IPS-18a (cell line): Measurements from ENCODE around the gene NFIC.
"Not testable (repeated sequence)": the region's sequence is repeated elsewhere in the genome, so short reads cannot be mapped to it uniquely, and the experiment has no call there.

Experiments
- H3K27ac ChIP-seq: one replicate; pipeline ENCODE4 v1.5.1; 2013; ENCODE audit warnings: low read length
- H3K27me3 ChIP-seq: one replicate; pipeline ENCODE4 v1.6.1; 2013; ENCODE audit warnings: mild to moderate bottlenecking, low read length; ENCODE audit not compliant: control insufficient read depth, insufficient read depth
- H3K36me3 ChIP-seq: one replicate; pipeline ENCODE4 v1.6.1; 2013; ENCODE audit warnings: low read depth, low read length; ENCODE audit not compliant: control insufficient read depth
- H3K4me1 ChIP-seq: one replicate; pipeline ENCODE4 v1.6.1; 2013; ENCODE audit warnings: low read depth, low read length; ENCODE audit not compliant: control insufficient read depth
- H3K4me3 ChIP-seq: one replicate; pipeline ENCODE4 v1.5.1; 2013; ENCODE audit warnings: low read length
- H3K9ac ChIP-seq: one replicate; pipeline ENCODE4 v1.6.1; 2013; ENCODE audit warnings: mild to moderate bottlenecking, low read length, moderate library complexity
- H3K9me3 ChIP-seq: one replicate; pipeline ENCODE4 v1.6.1; 2013; ENCODE audit warnings: low read depth, low read length; ENCODE audit not compliant: control insufficient read depth

NFIC gene

GRCh38 chr19:3370728-3371591 is 4.6 kb downstream of the NFIC start:
- Histone ChIP-seq H3K4me3 (no peak overlapping the region), H3K9ac (no peak overlapping the region), H3K27ac (no peak overlapping the region), H3K36me3 (no peaks in the 10 kb centered on the region), H3K9me3 (no peaks in the 10 kb centered on the region), H3K27me3 (peaks cover 87% of the 10 kb centered on the region), H3K4me1 (peaks cover 9% of the 10 kb centered on the region)

GRCh38 chr19:3372413-3372812 is 6.0 kb downstream of the NFIC start:
- H3K4me3 ChIP-seq: no peak overlapping the region
- H3K9ac ChIP-seq: no peak overlapping the region
- H3K36me3 ChIP-seq: no peaks in the 10 kb centered on the region
- H3K4me1 ChIP-seq: peaks cover 9% of the 10 kb centered on the region
- no peaks in the 10 kb centered on the region for H3K9me3 ChIP-seq
- no peak overlapping the region for H3K27ac ChIP-seq
- peaks cover 74% of the 10 kb centered on the region for H3K27me3 ChIP-seq

- Histone ChIP-seq H3K9me3 (no peaks in the 10 kb centered on the region), H3K4me1 (peaks cover 9% of the 10 kb centered on the region), H3K36me3 (no peaks in the 10 kb centered on the region), H3K9ac (no peak overlapping the region), H3K27me3 (peaks cover 59% of the 10 kb centered on the region), H3K27ac (no peak overlapping the region), H3K4me3 (no peak overlapping the region)
Observed at GRCh38 chr19:3373971-3374368, 7.6 kb downstream of the NFIC start.

- H3K27me3 ChIP-seq: peaks cover 53% of the 10 kb centered on the region
- H3K4me3 ChIP-seq: no peak overlapping the region
- peaks cover 3% of the 10 kb centered on the region for H3K4me1 ChIP-seq
- H3K36me3 ChIP-seq: no peaks in the 10 kb centered on the region
- no peaks in the 10 kb centered on the region for H3K9me3 ChIP-seq
- no peak overlapping the region for H3K27ac ChIP-seq
- no peak overlapping the region for H3K9ac ChIP-seq
Observed at GRCh38 chr19:3374369-3375112, 8.2 kb downstream of the NFIC start.

GRCh38 chr19:3375221-3376090 is 9.1 kb downstream of the NFIC start:
- Histone ChIP-seq H3K4me3 (no peak overlapping the region), H3K9ac (no peak overlapping the region), H3K9me3 (no peaks in the 10 kb centered on the region), H3K4me1 (no peaks in the 10 kb centered on the region), H3K27ac (no peak overlapping the region), H3K36me3 (no peaks in the 10 kb centered on the region), H3K27me3 (peaks cover 44% of the 10 kb centered on the region)

- not testable (repeated sequence) for H3K4me3 ChIP-seq, H3K9me3 ChIP-seq, H3K36me3 ChIP-seq, H3K27ac ChIP-seq, H3K4me1 ChIP-seq, H3K9ac ChIP-seq
- peaks cover 38% of the 10 kb centered on the region for H3K27me3 ChIP-seq
Observed at GRCh38 chr19:3376091-3376455, 9.7 kb downstream of the NFIC start.

GRCh38 chr19:3378352-3379150 is 12.2 kb downstream of the NFIC start:
- Histone ChIP-seq H3K9ac (no peak overlapping the region), H3K9me3 (no peaks in the 10 kb centered on the region), H3K27me3 (peaks cover 13% of the 10 kb centered on the region), H3K36me3 (no peaks in the 10 kb centered on the region), H3K4me3 (no peak overlapping the region), H3K27ac (no peak overlapping the region), H3K4me1 (no peaks in the 10 kb centered on the region)

- no peaks in the 10 kb centered on the region for H3K9me3 ChIP-seq
- H3K9ac ChIP-seq: no peak overlapping the region
- H3K4me3 ChIP-seq: no peak overlapping the region
- no peak overlapping the region for H3K27ac ChIP-seq
- H3K36me3 ChIP-seq: no peaks in the 10 kb centered on the region
- H3K4me1 ChIP-seq: no peaks in the 10 kb centered on the region
- no peaks in the 10 kb centered on the region for H3K27me3 ChIP-seq
Observed at GRCh38 chr19:3380829-3381228, 14.4 kb downstream of the NFIC start.

GRCh38 chr19:3381701-3382372 is 15.5 kb downstream of the NFIC start:
- H3K9ac ChIP-seq: no peak overlapping the region
- H3K27ac ChIP-seq: no peak overlapping the region
- no peaks in the 10 kb centered on the region for H3K9me3 ChIP-seq
- H3K36me3 ChIP-seq: no peaks in the 10 kb centered on the region
- H3K4me1 ChIP-seq: no peaks in the 10 kb centered on the region
- no peaks in the 10 kb centered on the region for H3K27me3 ChIP-seq
- H3K4me3 ChIP-seq: no peak overlapping the region

- Histone ChIP-seq H3K9ac (no peak overlapping the region), H3K27ac (no peak overlapping the region), H3K27me3 (no peaks in the 10 kb centered on the region), H3K36me3 (no peaks in the 10 kb centered on the region), H3K9me3 (no peaks in the 10 kb centered on the region), H3K4me3 (no peak overlapping the region), H3K4me1 (no peaks in the 10 kb centered on the region)
Observed at GRCh38 chr19:3382460-3383100, 16.2 kb downstream of the NFIC start.
